HCT116 (cell line): ENCODE measurements around the gene ZNF441.

ENCODE experiments used
- CBX3 ChIP-seq: IDR thresholded peaks from 2 replicates; pipeline ENCODE4 v1.6.1; 2012; ENCODE audit warnings: low read depth
- EGR1 ChIP-seq: IDR thresholded peaks from 2 replicates; pipeline ENCODE4 v1.6.1; 2012; ENCODE audit warnings: low read depth
- EZH2 ChIP-seq: fragments of 200-600 bp; sonication (generic); IDR thresholded peaks from 2 replicates; pipeline ENCODE4 v1.6.1; 2017; ENCODE audit warnings: antibody characterized with exemption, mixed run types
- EZH2phosphoT487 ChIP-seq: fragments of 200-600 bp; IDR thresholded peaks from 2 replicates; pipeline ENCODE4 v1.6.1; 2018; ENCODE audit warnings: antibody characterized with exemption, borderline replicate concordance
- JUND ChIP-seq: IDR thresholded peaks from 2 replicates; pipeline ENCODE4 v1.6.1; 2012
- MAX ChIP-seq: IDR thresholded peaks from 2 replicates; pipeline ENCODE4 v1.6.1; 2012
- POLR2A ChIP-seq: IDR thresholded peaks from 2 replicates; pipeline ENCODE4 v1.7.0; 2011; ENCODE audit warnings: borderline replicate concordance; ENCODE audit not compliant: insufficient read depth, insufficient read length; ENCODE audit errors: extremely low read depth
- POLR2AphosphoS5 ChIP-seq: IDR thresholded peaks from 2 replicates; pipeline ENCODE4 v1.6.1; 2011; ENCODE audit warnings: mild to moderate bottlenecking, low read depth, low read length, moderate library complexity
- REST ChIP-seq: IDR thresholded peaks from 2 replicates; pipeline ENCODE4 v1.6.1; 2012; ENCODE audit warnings: low read depth
- YY1 ChIP-seq: IDR thresholded peaks from 2 replicates; pipeline ENCODE4 v1.6.1; 2011; ENCODE audit warnings: low read length, low read depth, moderate library complexity, mild to moderate bottlenecking; ENCODE audit not compliant: insufficient replicate concordance; ENCODE audit errors: extremely low read depth
- ZBTB33 ChIP-seq: IDR thresholded peaks from 2 replicates; pipeline ENCODE4 v1.6.1; 2011; ENCODE audit warnings: mild to moderate bottlenecking, low read length, moderate library complexity; ENCODE audit not compliant: insufficient replicate concordance; ENCODE audit errors: extremely low read depth
- ZFX ChIP-seq: fragments of 450-650 bp; IDR thresholded peaks from 2 replicates; pipeline ENCODE4 v1.6.1; 2017
- TF ChIP-seq, protein P1 (sequence below), 3 experiments: fragments of 200-600 bp in 1 of 3; sonication (generic) in 1 of 3; IDR thresholded peaks in 2 of 3; conservative IDR thresholded peaks in 1 of 3; 2 replicates each; pipeline ENCODE4 v1.5.1; 2012 to 2017; ENCODE audit warnings: low read depth in 2 of 3, low read length in 2 of 3, antibody characterized with exemption in 1 of 3, borderline replicate concordance in 1 of 3, control low read depth in 1 of 3, mild to moderate bottlenecking in 1 of 3, mixed read lengths in 1 of 3, mixed run types in 1 of 3, moderate library complexity in 1 of 3; ENCODE audit not compliant: insufficient read depth in 1 of 3

DNA sequence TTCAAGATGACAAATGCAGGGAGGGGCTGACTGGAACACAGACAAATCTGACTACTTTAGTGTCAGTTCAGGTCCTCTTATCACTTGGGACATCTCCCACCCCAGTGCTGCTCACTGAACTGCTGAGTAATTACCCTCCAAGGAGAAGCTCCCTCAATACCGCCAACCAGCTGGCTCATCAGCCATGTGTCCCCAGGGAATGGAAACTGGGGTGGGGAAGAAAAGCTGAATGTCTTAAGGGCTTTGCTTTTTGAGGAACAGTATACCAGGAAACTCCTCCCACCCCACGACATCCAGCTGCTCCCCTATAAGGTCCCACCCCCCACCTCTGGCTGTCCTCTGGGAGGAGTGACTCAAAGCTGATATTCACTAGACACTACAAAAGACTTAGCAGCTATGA is 30.1 kb upstream of the ZNF441 start:
- TF ChIP-seq, protein P1, sequence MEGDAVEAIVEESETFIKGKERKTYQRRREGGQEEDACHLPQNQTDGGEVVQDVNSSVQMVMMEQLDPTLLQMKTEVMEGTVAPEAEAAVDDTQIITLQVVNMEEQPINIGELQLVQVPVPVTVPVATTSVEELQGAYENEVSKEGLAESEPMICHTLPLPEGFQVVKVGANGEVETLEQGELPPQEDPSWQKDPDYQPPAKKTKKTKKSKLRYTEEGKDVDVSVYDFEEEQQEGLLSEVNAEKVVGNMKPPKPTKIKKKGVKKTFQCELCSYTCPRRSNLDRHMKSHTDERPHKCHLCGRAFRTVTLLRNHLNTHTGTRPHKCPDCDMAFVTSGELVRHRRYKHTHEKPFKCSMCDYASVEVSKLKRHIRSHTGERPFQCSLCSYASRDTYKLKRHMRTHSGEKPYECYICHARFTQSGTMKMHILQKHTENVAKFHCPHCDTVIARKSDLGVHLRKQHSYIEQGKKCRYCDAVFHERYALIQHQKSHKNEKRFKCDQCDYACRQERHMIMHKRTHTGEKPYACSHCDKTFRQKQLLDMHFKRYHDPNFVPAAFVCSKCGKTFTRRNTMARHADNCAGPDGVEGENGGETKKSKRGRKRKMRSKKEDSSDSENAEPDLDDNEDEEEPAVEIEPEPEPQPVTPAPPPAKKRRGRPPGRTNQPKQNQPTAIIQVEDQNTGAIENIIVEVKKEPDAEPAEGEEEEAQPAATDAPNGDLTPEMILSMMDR (IDR thresholded peaks at IDR 0.05 in 2 of 3, conservative IDR thresholded peaks at IDR 0.05 in 1 of 3; ENCODE audit: borderline replicate concordance in 1 of 3, insufficient read depth in 1 of 3, low read depth in 2 of 3, low read length in 2 of 3): no peak
- no peak for TF ChIP-seq POLR2A
- TF ChIP-seq ZBTB33: no peak
- TF ChIP-seq POLR2AphosphoS5: no peak
- TF ChIP-seq EZH2phosphoT487: no peak
- no peak for TF ChIP-seq REST
- TF ChIP-seq EZH2: no peak
- TF ChIP-seq JUND: no peak
- TF ChIP-seq EGR1: no peak
- TF ChIP-seq ZFX: no peak
- no peak for TF ChIP-seq MAX
- no peak for TF ChIP-seq YY1
- no peak for TF ChIP-seq CBX3
